WTC11 (cell line): ENCODE measurements around the gene HYDIN. TPM values are rescaled to one million over a fixed set of nuclear protein-coding genes. Genes with fewer than 3 reads are reported as not detected.

ENCODE experiments used
- ATAC-seq: fragments of 200-7000 bp; cut with Tn5 transposase; 2 replicates; pipeline ENCODE4 v1.10.0; 2021; ENCODE audit warnings: mild to moderate bottlenecking, moderate library complexity
- CTCF ChIA-PET: fragments of 300-600 bp; sonication (Branson Sonifier 250); formaldehyde crosslinking; loops from one replicate; lab custom pipeline; 2021; ENCODE audit warnings: antibody characterized with exemption; lab: Charles Lee
- POLR2A ChIA-PET: fragments of 350-600 bp; sonication (Branson Sonifier 250); formaldehyde crosslinking; loops from one replicate; lab custom pipeline; 2021; ENCODE audit warnings: antibody characterized with exemption; lab: Charles Lee
- DNase-seq: peaks from one replicate; pipeline ENCODE4 v3.0.0; 2021; ENCODE audit warnings: low spot score
- H3K27ac Mint-ChIP-seq: 2 replicates; pipeline ENCODE4 v1.8.0; 2021; ENCODE audit warnings: mixed read lengths
- H3K27me3 Mint-ChIP-seq: 2 replicates; pipeline ENCODE4 v1.8.0; 2021; ENCODE audit warnings: low read depth, mild to moderate bottlenecking, moderate library complexity, mixed read lengths
- H3K36me3 Mint-ChIP-seq: 2 replicates; pipeline ENCODE4 v1.8.0; 2021; ENCODE audit warnings: mixed read lengths
- H3K4me1 Mint-ChIP-seq: 2 replicates; pipeline ENCODE4 v1.8.0; 2022; ENCODE audit warnings: mixed read lengths
- H3K4me3 Mint-ChIP-seq: 2 replicates; pipeline ENCODE4 v1.8.0; 2021; ENCODE audit warnings: mild to moderate bottlenecking, moderate library complexity, mixed read lengths
- H3K9me3 Mint-ChIP-seq: 2 replicates; pipeline ENCODE4 v1.8.0; 2021; ENCODE audit warnings: mixed read lengths
- ESRRA ChIP-seq: sonication (generic); formaldehyde crosslinking; IDR thresholded peaks from 2 replicates; pipeline ENCODE4 v1.8.1; 2022; ENCODE audit warnings: mild to moderate bottlenecking, missing genetic modification reagents, borderline replicate concordance
- ETV6 ChIP-seq: sonication (generic); formaldehyde crosslinking; IDR thresholded peaks from 2 replicates; pipeline ENCODE4 v1.8.1; 2022; ENCODE audit warnings: mild to moderate bottlenecking, missing genetic modification reagents
- GTF2I ChIP-seq: fragments of 250-450 bp; sonication (Bioruptor Pico); conservative IDR thresholded peaks from 2 replicates; pipeline ENCODE4 v1.4.0; 2021; ENCODE audit warnings: mild to moderate bottlenecking
- JAZF1 ChIP-seq: fragments of 250-450 bp; sonication (Bioruptor Pico); IDR thresholded peaks from 2 replicates; pipeline ENCODE4 v1.9.0; 2021; ENCODE audit warnings: moderate library complexity, mild to moderate bottlenecking, inconsistent platforms
- KAT7 ChIP-seq: sonication (generic); formaldehyde crosslinking; IDR thresholded peaks from 2 replicates; pipeline ENCODE4 v1.8.1; 2023; ENCODE audit warnings: missing genetic modification reagents, mild to moderate bottlenecking, borderline replicate concordance
- MAX ChIP-seq: sonication (generic); formaldehyde crosslinking; IDR thresholded peaks from 2 replicates; pipeline ENCODE4 v1.8.0; 2022; ENCODE audit warnings: mild to moderate bottlenecking, missing genetic modification reagents
- MXD4 ChIP-seq: fragments of 250-450 bp; sonication (Bioruptor Pico); IDR thresholded peaks from 2 replicates; pipeline ENCODE4 v1.8.0; 2021; ENCODE audit warnings: mild to moderate bottlenecking, moderate library complexity, borderline replicate concordance
- NFYB ChIP-seq: sonication (generic); formaldehyde crosslinking; conservative IDR thresholded peaks from 2 replicates; pipeline ENCODE4 v1.8.0; 2022; ENCODE audit warnings: low read depth, missing genetic modification reagents
- SMAD3 ChIP-seq: sonication (generic); formaldehyde crosslinking; IDR thresholded peaks from 2 replicates; pipeline ENCODE4 v1.8.0; 2022; ENCODE audit warnings: missing genetic modification reagents, mild to moderate bottlenecking, borderline replicate concordance
- SP1 ChIP-seq: sonication (generic); formaldehyde crosslinking; conservative IDR thresholded peaks from 2 replicates; pipeline ENCODE4 v1.8.1; 2022; ENCODE audit warnings: missing genetic modification reagents
- TEAD1 ChIP-seq: sonication (generic); formaldehyde crosslinking; IDR thresholded peaks from 2 replicates; pipeline ENCODE4 v1.8.0; 2022; ENCODE audit warnings: mild to moderate bottlenecking, missing genetic modification reagents
- ZBTB21 ChIP-seq: sonication (generic); formaldehyde crosslinking; IDR thresholded peaks from 2 replicates; pipeline ENCODE4 v1.8.1; 2023; ENCODE audit warnings: mild to moderate bottlenecking, missing genetic modification reagents, borderline replicate concordance
- ZNF317 ChIP-seq: sonication (generic); formaldehyde crosslinking; IDR thresholded peaks from 2 replicates; pipeline ENCODE4 v1.8.1; 2023; ENCODE audit warnings: low read depth, mild to moderate bottlenecking, moderate library complexity, missing genetic modification reagents, borderline replicate concordance
- ZNF423 ChIP-seq: fragments of 250-450 bp; sonication (Bioruptor Pico); IDR thresholded peaks from 2 replicates; pipeline ENCODE4 v2.1.2; 2022; ENCODE audit warnings: mild to moderate bottlenecking, moderate library complexity
- ZNF671 ChIP-seq: fragments of 250-450 bp; sonication (Bioruptor Pico); IDR thresholded peaks from 2 replicates; pipeline ENCODE4 v1.8.0; 2021; ENCODE audit warnings: mild to moderate bottlenecking
- ZSCAN18 ChIP-seq: fragments of 250-450 bp; sonication (Bioruptor Pico); IDR thresholded peaks from 2 replicates; pipeline ENCODE4 v2.1.2; 2022; ENCODE audit warnings: mild to moderate bottlenecking, moderate library complexity
- total RNA-seq: library from RNA; stranded (reverse); gene quantifications from 3 replicates; pipeline ENCODE4 v1.2.3, GENCODE V29; 2021
- TF ChIP-seq, protein P1 (sequence below): sonication (generic); formaldehyde crosslinking; IDR thresholded peaks from 2 replicates; pipeline ENCODE4 v1.8.0; 2022; ENCODE audit warnings: mild to moderate bottlenecking, missing genetic modification reagents
- TF ChIP-seq, protein P2 (sequence below): fragments of 250-450 bp; sonication (Bioruptor Pico); IDR thresholded peaks from 2 replicates; pipeline ENCODE4 v1.9.0; 2021; ENCODE audit warnings: mild to moderate bottlenecking, borderline replicate concordance
- TF ChIP-seq, protein P3 (sequence below): sonication (generic); formaldehyde crosslinking; IDR thresholded peaks from 2 replicates; pipeline ENCODE4 v1.8.1; 2022; ENCODE audit warnings: missing genetic modification reagents, borderline replicate concordance
- TF ChIP-seq, protein P4 (sequence below): fragments of 250-450 bp; sonication (Bioruptor Pico); IDR thresholded peaks from 2 replicates; pipeline ENCODE4 v1.9.0; 2021; ENCODE audit warnings: moderate library complexity, mild to moderate bottlenecking, inconsistent platforms, borderline replicate concordance
- TF ChIP-seq, protein P5 (sequence below): sonication (generic); formaldehyde crosslinking; IDR thresholded peaks from 2 replicates; pipeline ENCODE4 v1.8.0; 2022; ENCODE audit warnings: mild to moderate bottlenecking, missing genetic modification reagents

HYDIN gene
- total RNA-seq, 1 experiment from 2014 or later = 2.6 TPM

GRCh38 chr16:71229344-71229743 is 1.2 kb downstream of the HYDIN start:
- ATAC-seq = no peak
- Mint-ChIP-seq H3K27ac (no peak overlapping the region), H3K36me3 (peaks cover 44% of the 10 kb centered on the region), H3K4me1 (peaks cover 5% of the 10 kb centered on the region), H3K9me3 (peaks cover 48% of the 10 kb centered on the region), H3K4me3 (peak overlapping the region; percentile 90), H3K27me3 (peaks cover 32% of the 10 kb centered on the region)
- DNase-seq = no peak
- CTCF ChIA-PET = no interaction called here
- POLR2A ChIA-PET = no interaction called here
- 0 out of 2 replicates have a peak, but pooled peaks have one; percentile 32 for TF ChIP-seq GTF2I (CRISPR knock-in tag)
- TF ChIP-seq, protein P1, sequence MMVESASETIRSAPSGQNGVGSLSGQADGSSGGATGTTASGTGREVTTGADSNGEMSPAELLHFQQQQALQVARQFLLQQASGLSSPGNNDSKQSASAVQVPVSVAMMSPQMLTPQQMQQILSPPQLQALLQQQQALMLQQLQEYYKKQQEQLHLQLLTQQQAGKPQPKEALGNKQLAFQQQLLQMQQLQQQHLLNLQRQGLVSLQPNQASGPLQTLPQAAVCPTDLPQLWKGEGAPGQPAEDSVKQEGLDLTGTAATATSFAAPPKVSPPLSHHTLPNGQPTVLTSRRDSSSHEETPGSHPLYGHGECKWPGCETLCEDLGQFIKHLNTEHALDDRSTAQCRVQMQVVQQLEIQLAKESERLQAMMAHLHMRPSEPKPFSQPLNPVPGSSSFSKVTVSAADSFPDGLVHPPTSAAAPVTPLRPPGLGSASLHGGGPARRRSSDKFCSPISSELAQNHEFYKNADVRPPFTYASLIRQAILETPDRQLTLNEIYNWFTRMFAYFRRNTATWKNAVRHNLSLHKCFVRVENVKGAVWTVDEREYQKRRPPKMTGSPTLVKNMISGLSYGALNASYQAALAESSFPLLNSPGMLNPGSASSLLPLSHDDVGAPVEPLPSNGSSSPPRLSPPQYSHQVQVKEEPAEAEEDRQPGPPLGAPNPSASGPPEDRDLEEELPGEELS (CRISPR knock-in tag) = no peak

GRCh38 chr16:71226229-71227141 is 4.0 kb downstream of the HYDIN start:
- Mint-ChIP-seq H3K9me3 (peaks cover 65% of the 10 kb centered on the region), H3K4me3 (no peak overlapping the region), H3K27me3 (peaks cover 20% of the 10 kb centered on the region), H3K27ac (no peak overlapping the region), H3K36me3 (peaks cover 44% of the 10 kb centered on the region), H3K4me1 (peaks cover 13% of the 10 kb centered on the region)
- ChIA-PET POLR2A (no interaction called here), CTCF (no interaction called here)
- DNase-seq (no peak), ATAC-seq (no peak)
- no peak for TF ChIP-seq SP1 (CRISPR knock-in tag)
- TF ChIP-seq, protein P2, sequence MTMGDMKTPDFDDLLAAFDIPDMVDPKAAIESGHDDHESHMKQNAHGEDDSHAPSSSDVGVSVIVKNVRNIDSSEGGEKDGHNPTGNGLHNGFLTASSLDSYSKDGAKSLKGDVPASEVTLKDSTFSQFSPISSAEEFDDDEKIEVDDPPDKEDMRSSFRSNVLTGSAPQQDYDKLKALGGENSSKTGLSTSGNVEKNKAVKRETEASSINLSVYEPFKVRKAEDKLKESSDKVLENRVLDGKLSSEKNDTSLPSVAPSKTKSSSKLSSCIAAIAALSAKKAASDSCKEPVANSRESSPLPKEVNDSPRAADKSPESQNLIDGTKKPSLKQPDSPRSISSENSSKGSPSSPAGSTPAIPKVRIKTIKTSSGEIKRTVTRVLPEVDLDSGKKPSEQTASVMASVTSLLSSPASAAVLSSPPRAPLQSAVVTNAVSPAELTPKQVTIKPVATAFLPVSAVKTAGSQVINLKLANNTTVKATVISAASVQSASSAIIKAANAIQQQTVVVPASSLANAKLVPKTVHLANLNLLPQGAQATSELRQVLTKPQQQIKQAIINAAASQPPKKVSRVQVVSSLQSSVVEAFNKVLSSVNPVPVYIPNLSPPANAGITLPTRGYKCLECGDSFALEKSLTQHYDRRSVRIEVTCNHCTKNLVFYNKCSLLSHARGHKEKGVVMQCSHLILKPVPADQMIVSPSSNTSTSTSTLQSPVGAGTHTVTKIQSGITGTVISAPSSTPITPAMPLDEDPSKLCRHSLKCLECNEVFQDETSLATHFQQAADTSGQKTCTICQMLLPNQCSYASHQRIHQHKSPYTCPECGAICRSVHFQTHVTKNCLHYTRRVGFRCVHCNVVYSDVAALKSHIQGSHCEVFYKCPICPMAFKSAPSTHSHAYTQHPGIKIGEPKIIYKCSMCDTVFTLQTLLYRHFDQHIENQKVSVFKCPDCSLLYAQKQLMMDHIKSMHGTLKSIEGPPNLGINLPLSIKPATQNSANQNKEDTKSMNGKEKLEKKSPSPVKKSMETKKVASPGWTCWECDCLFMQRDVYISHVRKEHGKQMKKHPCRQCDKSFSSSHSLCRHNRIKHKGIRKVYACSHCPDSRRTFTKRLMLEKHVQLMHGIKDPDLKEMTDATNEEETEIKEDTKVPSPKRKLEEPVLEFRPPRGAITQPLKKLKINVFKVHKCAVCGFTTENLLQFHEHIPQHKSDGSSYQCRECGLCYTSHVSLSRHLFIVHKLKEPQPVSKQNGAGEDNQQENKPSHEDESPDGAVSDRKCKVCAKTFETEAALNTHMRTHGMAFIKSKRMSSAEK (CRISPR knock-in tag) = no peak
- TF ChIP-seq TEAD1 (CRISPR knock-in tag) = no peak
- no peak for TF ChIP-seq MAX (CRISPR knock-in tag)
- TF ChIP-seq JAZF1 (CRISPR knock-in tag) = no peak
- no peak for TF ChIP-seq NFYB (CRISPR knock-in tag)
- TF ChIP-seq MXD4 = no peak
- TF ChIP-seq, protein P3, sequence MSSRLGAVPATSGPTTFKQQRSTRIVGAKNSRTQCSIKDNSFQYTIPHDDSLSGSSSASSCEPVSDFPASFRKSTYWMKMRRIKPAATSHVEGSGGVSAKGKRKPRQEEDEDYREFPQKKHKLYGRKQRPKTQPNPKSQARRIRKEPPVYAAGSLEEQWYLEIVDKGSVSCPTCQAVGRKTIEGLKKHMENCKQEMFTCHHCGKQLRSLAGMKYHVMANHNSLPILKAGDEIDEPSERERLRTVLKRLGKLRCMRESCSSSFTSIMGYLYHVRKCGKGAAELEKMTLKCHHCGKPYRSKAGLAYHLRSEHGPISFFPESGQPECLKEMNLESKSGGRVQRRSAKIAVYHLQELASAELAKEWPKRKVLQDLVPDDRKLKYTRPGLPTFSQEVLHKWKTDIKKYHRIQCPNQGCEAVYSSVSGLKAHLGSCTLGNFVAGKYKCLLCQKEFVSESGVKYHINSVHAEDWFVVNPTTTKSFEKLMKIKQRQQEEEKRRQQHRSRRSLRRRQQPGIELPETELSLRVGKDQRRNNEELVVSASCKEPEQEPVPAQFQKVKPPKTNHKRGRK (CRISPR knock-in tag) = no peak
- TF ChIP-seq ZNF423 (CRISPR knock-in tag) = no peak
- TF ChIP-seq ZNF671 (CRISPR knock-in tag) = no peak
- TF ChIP-seq GTF2I (CRISPR knock-in tag) = no peak
- TF ChIP-seq ZBTB21 (CRISPR knock-in tag) = no peak
- TF ChIP-seq, protein P4, sequence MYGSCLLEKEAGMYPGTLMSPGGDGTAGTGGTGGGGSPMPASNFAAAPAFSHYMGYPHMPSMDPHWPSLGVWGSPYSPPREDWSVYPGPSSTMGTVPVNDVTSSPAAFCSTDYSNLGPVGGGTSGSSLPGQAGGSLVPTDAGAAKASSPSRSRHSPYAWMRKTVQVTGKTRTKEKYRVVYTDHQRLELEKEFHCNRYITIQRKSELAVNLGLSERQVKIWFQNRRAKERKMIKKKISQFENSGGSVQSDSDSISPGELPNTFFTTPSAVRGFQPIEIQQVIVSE (CRISPR knock-in tag) = no peak
- TF ChIP-seq KAT7 (CRISPR knock-in tag) = no peak
- no peak for TF ChIP-seq ZNF317
- no peak for TF ChIP-seq SMAD3
- no peak for TF ChIP-seq ZSCAN18 (CRISPR knock-in tag)
- TF ChIP-seq ETV6 (CRISPR knock-in tag) = no peak
- TF ChIP-seq, protein P5, sequence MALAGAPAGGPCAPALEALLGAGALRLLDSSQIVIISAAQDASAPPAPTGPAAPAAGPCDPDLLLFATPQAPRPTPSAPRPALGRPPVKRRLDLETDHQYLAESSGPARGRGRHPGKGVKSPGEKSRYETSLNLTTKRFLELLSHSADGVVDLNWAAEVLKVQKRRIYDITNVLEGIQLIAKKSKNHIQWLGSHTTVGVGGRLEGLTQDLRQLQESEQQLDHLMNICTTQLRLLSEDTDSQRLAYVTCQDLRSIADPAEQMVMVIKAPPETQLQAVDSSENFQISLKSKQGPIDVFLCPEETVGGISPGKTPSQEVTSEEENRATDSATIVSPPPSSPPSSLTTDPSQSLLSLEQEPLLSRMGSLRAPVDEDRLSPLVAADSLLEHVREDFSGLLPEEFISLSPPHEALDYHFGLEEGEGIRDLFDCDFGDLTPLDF (CRISPR knock-in tag) = no peak
- no peak for TF ChIP-seq ESRRA (CRISPR knock-in tag)
